Measurements from ENCODE around the gene GSTT2.
"Not testable (repeated sequence)": the region's sequence is repeated elsewhere in the genome, so short reads cannot be mapped to it uniquely, and the experiment has no call there.

- TF ChIP-seq, protein P1, sequence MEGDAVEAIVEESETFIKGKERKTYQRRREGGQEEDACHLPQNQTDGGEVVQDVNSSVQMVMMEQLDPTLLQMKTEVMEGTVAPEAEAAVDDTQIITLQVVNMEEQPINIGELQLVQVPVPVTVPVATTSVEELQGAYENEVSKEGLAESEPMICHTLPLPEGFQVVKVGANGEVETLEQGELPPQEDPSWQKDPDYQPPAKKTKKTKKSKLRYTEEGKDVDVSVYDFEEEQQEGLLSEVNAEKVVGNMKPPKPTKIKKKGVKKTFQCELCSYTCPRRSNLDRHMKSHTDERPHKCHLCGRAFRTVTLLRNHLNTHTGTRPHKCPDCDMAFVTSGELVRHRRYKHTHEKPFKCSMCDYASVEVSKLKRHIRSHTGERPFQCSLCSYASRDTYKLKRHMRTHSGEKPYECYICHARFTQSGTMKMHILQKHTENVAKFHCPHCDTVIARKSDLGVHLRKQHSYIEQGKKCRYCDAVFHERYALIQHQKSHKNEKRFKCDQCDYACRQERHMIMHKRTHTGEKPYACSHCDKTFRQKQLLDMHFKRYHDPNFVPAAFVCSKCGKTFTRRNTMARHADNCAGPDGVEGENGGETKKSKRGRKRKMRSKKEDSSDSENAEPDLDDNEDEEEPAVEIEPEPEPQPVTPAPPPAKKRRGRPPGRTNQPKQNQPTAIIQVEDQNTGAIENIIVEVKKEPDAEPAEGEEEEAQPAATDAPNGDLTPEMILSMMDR (IDR thresholded peaks at IDR 0.05; ENCODE audit: insufficient read depth, low read depth, low read length) = not testable (repeated sequence)
- TF ChIP-seq EZH2 (IDR thresholded peaks at IDR 0.05; ENCODE audit: insufficient read depth, low read length) = not testable (repeated sequence)
Measured at GRCh38 chr22:23953485-23953884, 26.4 kb upstream of the GSTT2 start.

Data from astrocyte (in vitro differentiated cells and primary cell).